Smooth muscle cell (in vitro differentiated cells): Measurements from ENCODE around the gene PTGES3L. TPM values are rescaled to one million over a fixed set of nuclear protein-coding genes. Genes with fewer than 3 reads are reported as not detected.

Source experiments
- DNase-seq: peaks from one replicate; lab custom pipeline; 2025; ENCODE audit not compliant: unreplicated experiment; lab: John Stamatoyannopoulos, UW
- H2AFZ ChIP-seq: fragments of 200-600 bp; sonication (generic); 2 replicates; pipeline ENCODE4 v1.6.0; 2016; ENCODE audit warnings: antibody characterized with exemption, low read depth, mild to moderate bottlenecking
- H3F3A ChIP-seq: fragments of 200-600 bp; sonication (generic); 2 replicates; pipeline ENCODE4 v1.6.0; 2017; ENCODE audit warnings: antibody characterized with exemption, low read depth
- H3K27ac ChIP-seq: fragments of 200-600 bp; sonication (generic); 2 replicates; pipeline ENCODE4 v1.5.1; 2016; ENCODE audit warnings: low read depth, mild to moderate bottlenecking
- H3K27me3 ChIP-seq: fragments of 200-600 bp; sonication (generic); 2 replicates; pipeline ENCODE4 v1.6.1; 2016; ENCODE audit warnings: low read depth, mild to moderate bottlenecking
- H3K36me3 ChIP-seq: fragments of 200-600 bp; sonication (generic); 2 replicates; pipeline ENCODE4 v1.5.1; 2016; ENCODE audit warnings: low read depth
- H3K4me1 ChIP-seq: fragments of 200-600 bp; sonication (generic); 2 replicates; pipeline ENCODE4 v1.5.1; 2016; ENCODE audit warnings: low read depth
- H3K4me2 ChIP-seq: fragments of 200-600 bp; sonication (generic); 2 replicates; pipeline ENCODE4 v1.6.0; 2016; ENCODE audit warnings: mild to moderate bottlenecking
- H3K4me3 ChIP-seq: fragments of 200-600 bp; sonication (generic); 2 replicates; pipeline ENCODE4 v1.5.1; 2016; ENCODE audit warnings: mild to moderate bottlenecking
- H3K79me2 ChIP-seq: fragments of 200-600 bp; sonication (generic); 2 replicates; pipeline ENCODE4 v1.6.0; 2016; ENCODE audit warnings: low read depth, mild to moderate bottlenecking
- H3K9ac ChIP-seq: fragments of 200-600 bp; sonication (generic); 2 replicates; pipeline ENCODE4 v1.6.0; 2016; ENCODE audit warnings: low read depth
- H3K9me3 ChIP-seq: fragments of 200-600 bp; sonication (generic); replicated peaks from 2 replicates; pipeline ENCODE4 v1.5.1; 2016; ENCODE audit warnings: low read depth
- H4K20me1 ChIP-seq: fragments of 200-600 bp; sonication (generic); 2 replicates; pipeline ENCODE4 v1.6.0; 2016; ENCODE audit warnings: low read depth
- CTCF ChIP-seq: fragments of 200-600 bp; sonication (generic); IDR thresholded peaks from 2 replicates; pipeline ENCODE4 v1.5.1; 2017; ENCODE audit warnings: borderline replicate concordance, mild to moderate bottlenecking, antibody characterized with exemption; ENCODE audit not compliant: insufficient read depth, poor library complexity, severe bottlenecking
- WGBS: methylation state at CpG from one replicate; pipeline ENCODE4 v1.1.7; 2016; ENCODE audit warnings: low lambda C conversion rate; 5-methylcytosine and 5-hydroxymethylcytosine counted together
- polyA plus RNA-seq: library from polyadenylated mRNA; unstranded; fragments of >200 nt; fragmentation: Nextera tagmentation; extraction: Ambion mirVana; gene quantifications from 2 replicates; pipeline ENCODE4 v1.2.1, GENCODE V29; 2016
- total RNA-seq: library from RNA; depleted of rRNA; stranded (reverse); fragments of >200 nt; gene quantifications from 2 replicates; pipeline ENCODE4 v1.2.3, GENCODE V29; 2014

Gene PTGES3L
- total and polyA plus RNA-seq, 2 experiments from 2014 or later: 6.7 to 8.3 TPM

- TF ChIP-seq CTCF: no peak
- Histone ChIP-seq H3K4me1 (no peaks in the 10 kb centered on the region), H3K9me3 (no peaks in the 10 kb centered on the region), H3K79me2 (peaks cover 4% of the 10 kb centered on the region), H3K36me3 (no peaks in the 10 kb centered on the region), H3K27me3 (no peaks in the 10 kb centered on the region), H2AFZ (no peak overlapping the region), H3K9ac (no peak overlapping the region), H3K27ac (no peak overlapping the region), H3K4me3 (no peak overlapping the region), H3K4me2 (no peak overlapping the region), H3F3A (peaks cover 2% of the 10 kb centered on the region), H4K20me1 (no peaks in the 10 kb centered on the region)
- WGBS: 88% methylated on average over 5 of the region's 5 CpGs
- DNase-seq: no peak
Measured at GRCh38 chr17:43026595-43026994, 46.7 kb upstream of the PTGES3L start.

- Histone ChIP-seq H3K36me3 (no peaks in the 10 kb centered on the region), H3K4me1 (no peaks in the 10 kb centered on the region), H3K9ac (no peak overlapping the region), H3K4me3 (peak overlapping the region; percentile 67), H3K79me2 (peaks cover 10% of the 10 kb centered on the region), H2AFZ (no peak overlapping the region), H3F3A (peaks cover 2% of the 10 kb centered on the region), H4K20me1 (no peaks in the 10 kb centered on the region), H3K4me2 (no peak overlapping the region), H3K9me3 (no peaks in the 10 kb centered on the region), H3K27me3 (no peaks in the 10 kb centered on the region), H3K27ac (no peak overlapping the region)
- 83% methylated on average over 12 of the region's 16 CpGs for WGBS
- no peak for DNase-seq
- no peak for TF ChIP-seq CTCF
Measured at GRCh38 chr17:43025766-43026537, 46.1 kb upstream of the PTGES3L start.

GRCh38 chr17:43025290-43025657 lies 45.4 kb upstream of the PTGES3L start:
- H3F3A ChIP-seq: peaks cover 5% of the 10 kb centered on the region
- peak overlapping the region; percentile 67 for H3K4me3 ChIP-seq
- H3K27ac ChIP-seq: no peak overlapping the region
- no peak overlapping the region for H2AFZ ChIP-seq
- H3K9ac ChIP-seq: no peak overlapping the region
- no peak for DNase-seq
- no peaks in the 10 kb centered on the region for H3K9me3 ChIP-seq
- WGBS: no CpG with 5 or more reads among the region's 27 CpGs
- peaks cover 3% of the 10 kb centered on the region for H3K4me1 ChIP-seq
- TF ChIP-seq CTCF: no peak
- H3K27me3 ChIP-seq: no peaks in the 10 kb centered on the region
- peaks cover 3% of the 10 kb centered on the region for H4K20me1 ChIP-seq
- H3K36me3 ChIP-seq: no peaks in the 10 kb centered on the region
- H3K4me2 ChIP-seq: peak overlapping the region; percentile 98
- peaks cover 15% of the 10 kb centered on the region for H3K79me2 ChIP-seq
